IMR-90 (cell line): ENCODE measurements around the gene PRMT7. TPM values are rescaled to one million over a fixed set of nuclear protein-coding genes. Genes with fewer than 3 reads are reported as not detected.

Source experiments
- ATAC-seq: fragments of 200-7000 bp; cut with Tn5 transposase; 2 replicates; pipeline ENCODE4 v1.9.1; 2020; ENCODE audit warnings: low read depth, mild to moderate bottlenecking, moderate library complexity
- BruUV-seq: library from RNA; stranded (reverse); fragments of 400-500 nt; replicated peaks from 2 replicates; lab custom pipeline; 2021; lab: Mats Ljungman, UMichigan
- CTCF ChIA-PET: fragments of 300-600 bp; formaldehyde crosslinking; extraction: SDS; loops from one replicate; lab custom pipeline; 2021; ENCODE audit warnings: antibody characterized with exemption; lab: Yijun Ruan, JAX
- POLR2A ChIA-PET: fragments of 300-600 bp; sonication (Branson Sonifier 250); formaldehyde crosslinking; loops from one replicate; lab custom pipeline; 2022; ENCODE audit warnings: antibody characterized with exemption; ENCODE audit not compliant: unreplicated experiment; lab: Charles Lee
- DNase-seq: peaks from one replicate; pipeline ENCODE4 v3.0.0; 2013
- H2AFZ ChIP-seq: replicated peaks from 2 replicates; pipeline ENCODE3; 2013; ENCODE audit warnings: low read length, mild to moderate bottlenecking; ENCODE audit not compliant: poor library complexity
- H2AK5ac ChIP-seq: 2 replicates; pipeline ENCODE4 v1.6.1; 2013; ENCODE audit warnings: low read depth, low read length, inconsistent platforms
- H2AK9ac ChIP-seq: replicated peaks from 2 replicates; pipeline ENCODE3; 2013; ENCODE audit warnings: mild to moderate bottlenecking, low read depth, low read length, moderate library complexity; ENCODE audit not compliant: poor library complexity
- H2BK120ac ChIP-seq: 2 replicates; pipeline ENCODE4 v1.6.1; 2013; ENCODE audit warnings: low read depth, low read length, inconsistent platforms
- H2BK15ac ChIP-seq: 3 replicates; pipeline ENCODE4 v1.6.1; 2013; ENCODE audit warnings: low read depth, low read length, inconsistent platforms
- H2BK20ac ChIP-seq: 2 replicates; pipeline ENCODE4 v1.6.1; 2013; ENCODE audit warnings: low read depth, mild to moderate bottlenecking, inconsistent platforms, low read length, moderate library complexity
- H2BK5ac ChIP-seq: 2 replicates; pipeline ENCODE4 v1.6.1; 2013; ENCODE audit warnings: mild to moderate bottlenecking, low read depth, low read length, inconsistent platforms; ENCODE audit not compliant: poor library complexity, severe bottlenecking
- H3K14ac ChIP-seq: replicated peaks from 2 replicates; pipeline ENCODE4 v1.6.1; 2013; ENCODE audit warnings: low read depth, low read length, inconsistent platforms
- H3K18ac ChIP-seq: 2 replicates; pipeline ENCODE4 v1.6.1; 2013; ENCODE audit warnings: low read depth, low read length, control low read depth
- H3K23ac ChIP-seq: 2 replicates; pipeline ENCODE4 v1.6.1; 2013; ENCODE audit warnings: low read depth, low read length, inconsistent platforms
- H3K27ac ChIP-seq: 2 replicates; pipeline ENCODE4 v1.5.1; 2013; ENCODE audit warnings: mild to moderate bottlenecking, control low read depth, low read length; ENCODE audit not compliant: insufficient read depth
- H3K27me3 ChIP-seq: 2 replicates; pipeline ENCODE4 v1.6.1; 2013; ENCODE audit warnings: low read length; ENCODE audit not compliant: control insufficient read depth, insufficient read depth
- H3K36me3 ChIP-seq: 2 replicates; pipeline ENCODE4 v1.6.1; 2013; ENCODE audit warnings: low read length, mixed read lengths; ENCODE audit not compliant: control insufficient read depth, insufficient read depth
- H3K4ac ChIP-seq: 2 replicates; pipeline ENCODE4 v1.6.1; 2013; ENCODE audit warnings: low read depth, low read length, inconsistent platforms
- H3K4me1 ChIP-seq: 2 replicates; pipeline ENCODE4 v1.6.1; 2013; ENCODE audit warnings: low read length, mixed read lengths; ENCODE audit not compliant: control insufficient read depth, insufficient read depth
- H3K4me2 ChIP-seq: 2 replicates; pipeline ENCODE4 v1.6.1; 2013; ENCODE audit warnings: low read depth, mild to moderate bottlenecking, control low read depth, low read length, moderate library complexity
- H3K4me3 ChIP-seq: 2 replicates; pipeline ENCODE4 v1.5.1; 2013; ENCODE audit warnings: low read depth, mild to moderate bottlenecking, control low read depth, low read length, moderate library complexity; ENCODE audit not compliant: insufficient read depth
- H3K56ac ChIP-seq: 2 replicates; pipeline ENCODE4 v1.6.1; 2013; ENCODE audit warnings: low read length, inconsistent platforms; ENCODE audit not compliant: insufficient read depth; ENCODE audit errors: extremely low read depth
- H3K79me1 ChIP-seq, 2 experiments: 2 replicates each; pipeline ENCODE4 v1.6.1; 2013; ENCODE audit warnings: low read length in 2 of 2, inconsistent platforms in 1 of 2, low read depth in 1 of 2
- H3K9ac ChIP-seq: 2 replicates; pipeline ENCODE4 v1.6.1; 2013; ENCODE audit warnings: low read depth, low read length, control low read depth
- H3K9me1 ChIP-seq: 2 replicates; pipeline ENCODE4 v1.6.1; 2013; ENCODE audit warnings: low read length, inconsistent platforms; ENCODE audit not compliant: insufficient read depth
- H3K9me3 ChIP-seq: 2 replicates; pipeline ENCODE4 v1.6.1; 2013; ENCODE audit warnings: low read length; ENCODE audit not compliant: control insufficient read depth, insufficient read depth
- H4K20me1 ChIP-seq: 2 replicates; pipeline ENCODE4 v1.6.1; 2013; ENCODE audit warnings: low read length, inconsistent platforms; ENCODE audit not compliant: insufficient read depth
- H4K5ac ChIP-seq: 2 replicates; pipeline ENCODE4 v1.6.1; 2013; ENCODE audit warnings: mild to moderate bottlenecking, low read depth, low read length, control low read depth
- H4K8ac ChIP-seq, 2 experiments: 2 replicates each; pipeline ENCODE4 v1.6.1; 2013; ENCODE audit warnings: low read depth in 2 of 2, low read length in 2 of 2, control low read depth in 1 of 2, inconsistent platforms in 1 of 2
- H4K91ac ChIP-seq: 2 replicates; pipeline ENCODE4 v1.6.1; 2013; ENCODE audit warnings: low read depth, low read length, inconsistent platforms; ENCODE audit not compliant: insufficient read depth
- MAFK ChIP-seq: IDR thresholded peaks from 2 replicates; pipeline ENCODE4 v1.6.1; 2012; ENCODE audit warnings: low read depth, low read length, improper control_type of control experiment
- MXI1 ChIP-seq: IDR thresholded peaks from 2 replicates; pipeline ENCODE4 v1.6.1; 2012; ENCODE audit warnings: low read depth, mild to moderate bottlenecking, low read length, moderate library complexity, borderline replicate concordance
- RAD21 ChIP-seq: IDR thresholded peaks from 2 replicates; pipeline ENCODE4 v1.6.1; 2012; ENCODE audit warnings: low read length, improper control_type of control experiment
- WGBS, 2 experiments: methylation state at CpG; one replicate each; pipeline versions ENCODE4 v1.1.5 to v1.1.7; 2013; ENCODE audit warnings: missing lambda C conversion rate in 2 of 2; ENCODE audit not compliant: insufficient read length in 1 of 2; ENCODE audit errors: extremely low coverage in 2 of 2; 5-methylcytosine and 5-hydroxymethylcytosine counted together
- dilution Hi-C: fragments of 300-500 bp; cut with HindIII; formaldehyde crosslinking; loops from one replicate; pipeline ENCODE4 v1.14.3; 2018; ENCODE audit warnings: low sequenced_read_pairs; ENCODE audit not compliant: unreplicated experiment
- in situ Hi-C: fragments of 300-500 bp; cut with MboI; formaldehyde crosslinking; loops from 3 replicates; pipeline ENCODE4 v1.14.3; 2019; ENCODE audit warnings: low sequenced_read_pairs, inconsistent platforms, mixed read lengths
- intact Hi-C: fragments of 100-400 bp; cut with micrococcal nuclease; formaldehyde crosslinking; loops from 2 replicates; pipeline ENCODE4 v1.10.0; 2022
- polyA plus RNA-seq, 3 experiments: library from polyadenylated mRNA; depleted of rRNA; stranded (reverse); fragments of >200 nt; gene quantifications; 2 replicates each; pipeline ENCODE4 v1.2.3, GENCODE V29; 2012; ENCODE audit warnings: low replicate concordance in 1 of 3
- total RNA-seq: library from RNA; depleted of rRNA; stranded (reverse); fragments of >200 nt; gene quantifications from 2 replicates; pipeline ENCODE4 v1.2.3, GENCODE V29; 2012

PRMT7 gene
- total and polyA plus RNA-seq, 2 of the 4 experiments (the other 2 are of a cell fraction), result 63.1 to 68.6 TPM

GRCh38 chr16:68380348-68380670 lies 69.5 kb downstream of the PRMT7 start:
- H2AFZ ChIP-seq, result no peak overlapping the region
- H2AK9ac ChIP-seq, result no peak overlapping the region
- no peak overlapping the region for H2BK120ac ChIP-seq
- no peaks in the 10 kb centered on the region for H3K79me1 ChIP-seq
- no peak overlapping the region for H2BK15ac ChIP-seq
- dilution Hi-C loops (no loop called here), intact Hi-C loops (no loop called here), in situ Hi-C loops (no loop called here)
- TF ChIP-seq RAD21, result no peak
- TF ChIP-seq MAFK, result no peak
- no peak for TF ChIP-seq MXI1
- H3K4ac ChIP-seq, result no peak overlapping the region
- no peak overlapping the region for H3K56ac ChIP-seq
- ChIA-PET POLR2A (no interaction called here), CTCF (no interaction called here)
- no peak overlapping the region for H2BK5ac ChIP-seq
- no peaks in the 10 kb centered on the region for H3K9me1 ChIP-seq
- no peak overlapping the region for H2AK5ac ChIP-seq
- H3K27me3 ChIP-seq, result peaks cover 61% of the 10 kb centered on the region
- H3K23ac ChIP-seq, result no peak overlapping the region
- H3K27ac ChIP-seq, result no peak overlapping the region
- H4K20me1 ChIP-seq, result no peaks in the 10 kb centered on the region
- WGBS, 2 experiments, result 67% methylated on average over 4 of the region's 5 CpGs; no CpG with 5 or more reads in 1 of the 2 experiments
- H3K4me2 ChIP-seq, result no peak overlapping the region
- no peak overlapping the region for H4K5ac ChIP-seq
- no peak overlapping the region for H3K14ac ChIP-seq
- no peaks in the 10 kb centered on the region for H3K4me1 ChIP-seq
- H4K91ac ChIP-seq, result no peak overlapping the region
- no peak overlapping the region for H3K4me3 ChIP-seq
- H3K18ac ChIP-seq, result no peak overlapping the region
- no peaks in the 10 kb centered on the region for H3K9me3 ChIP-seq
- DNase-seq, result no peak
- no peaks in the 10 kb centered on the region for H3K36me3 ChIP-seq
- BruUV-seq, result no TSS peak
- ATAC-seq, result no peak
- H2BK20ac ChIP-seq, result no peak overlapping the region
- no peak overlapping the region for H4K8ac ChIP-seq
- H3K9ac ChIP-seq, result no peak overlapping the region
